Measurements from ENCODE around the gene CRYL1.

DNA sequence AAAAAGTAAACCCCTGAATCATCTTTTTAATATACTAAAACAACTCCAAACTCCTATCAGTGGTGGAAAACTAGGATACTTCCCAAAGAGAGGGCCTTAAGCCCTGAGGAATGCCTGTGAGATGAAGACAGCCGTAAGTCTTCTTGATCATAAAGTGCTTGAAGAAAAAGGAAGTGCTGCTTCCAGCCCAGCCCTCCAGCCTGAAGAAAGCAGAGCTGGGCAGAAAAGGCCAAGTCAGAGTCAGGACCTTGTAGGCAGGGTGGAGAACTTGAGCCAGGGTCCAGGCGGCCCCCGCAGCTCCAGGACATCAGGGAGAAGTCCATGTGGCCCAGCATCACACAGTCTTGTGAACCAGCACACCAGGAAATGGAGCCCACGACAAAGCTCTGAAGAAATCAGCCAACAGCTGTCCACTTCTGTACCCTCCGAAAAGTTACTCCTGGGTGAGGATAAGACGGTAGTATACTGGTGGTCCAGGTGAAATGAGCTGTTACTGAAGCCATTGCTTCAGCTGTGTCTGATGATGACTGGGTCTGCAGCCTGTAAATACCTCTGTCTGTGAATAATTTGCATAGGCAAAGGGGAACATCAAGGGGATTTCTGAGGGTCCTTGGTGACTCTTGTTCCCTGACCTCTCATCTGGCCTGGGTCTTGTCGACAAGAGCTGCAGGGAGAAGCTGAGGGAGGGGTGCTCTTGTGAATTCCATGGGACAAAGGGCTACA, 18.7 kb upstream of the CRYL1 start:
- TF ChIP-seq EZH2 (IDR thresholded peaks at IDR 0.05; ENCODE audit: borderline replicate concordance, low read depth, low read length, poor library complexity, severe bottlenecking) = no peak
- TF ChIP-seq, protein P1, sequence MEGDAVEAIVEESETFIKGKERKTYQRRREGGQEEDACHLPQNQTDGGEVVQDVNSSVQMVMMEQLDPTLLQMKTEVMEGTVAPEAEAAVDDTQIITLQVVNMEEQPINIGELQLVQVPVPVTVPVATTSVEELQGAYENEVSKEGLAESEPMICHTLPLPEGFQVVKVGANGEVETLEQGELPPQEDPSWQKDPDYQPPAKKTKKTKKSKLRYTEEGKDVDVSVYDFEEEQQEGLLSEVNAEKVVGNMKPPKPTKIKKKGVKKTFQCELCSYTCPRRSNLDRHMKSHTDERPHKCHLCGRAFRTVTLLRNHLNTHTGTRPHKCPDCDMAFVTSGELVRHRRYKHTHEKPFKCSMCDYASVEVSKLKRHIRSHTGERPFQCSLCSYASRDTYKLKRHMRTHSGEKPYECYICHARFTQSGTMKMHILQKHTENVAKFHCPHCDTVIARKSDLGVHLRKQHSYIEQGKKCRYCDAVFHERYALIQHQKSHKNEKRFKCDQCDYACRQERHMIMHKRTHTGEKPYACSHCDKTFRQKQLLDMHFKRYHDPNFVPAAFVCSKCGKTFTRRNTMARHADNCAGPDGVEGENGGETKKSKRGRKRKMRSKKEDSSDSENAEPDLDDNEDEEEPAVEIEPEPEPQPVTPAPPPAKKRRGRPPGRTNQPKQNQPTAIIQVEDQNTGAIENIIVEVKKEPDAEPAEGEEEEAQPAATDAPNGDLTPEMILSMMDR (conservative IDR thresholded peaks at IDR 0.05; ENCODE audit: low read depth, low read length) = no peak

Data from A673 (cell line).